Tibial nerve (tissue), 4 donors: ENCODE results near the gene MYO15B.

ENCODE experiments used
- EP300 ChIP-seq, 2 donors: sonication (generic); formaldehyde crosslinking; IDR thresholded peaks; one replicate each; pipeline ENCODE4 v1.6.1; 2017; ENCODE audit warnings: antibody characterized with exemption in 2 of 2, mild to moderate bottlenecking in 1 of 2
- POLR2A ChIP-seq, 2 donors: fragments of 450-650 bp; IDR thresholded peaks; one replicate each; pipeline ENCODE4 v1.6.1; 2017; ENCODE audit warnings: antibody characterized with exemption in 2 of 2, mild to moderate bottlenecking in 2 of 2, moderate library complexity in 2 of 2
- TF ChIP-seq, protein P1 (sequence below), 5 experiments: fragments of 200-600 bp in 3 of 5; fragments of 450-650 bp in 2 of 5; sonication (generic) in 3 of 5; IDR thresholded peaks; one replicate each; pipeline ENCODE4 v1.5.1; 2016 to 2019; ENCODE audit warnings: antibody characterized with exemption in 5 of 5, mild to moderate bottlenecking in 3 of 5, moderate library complexity in 2 of 5

GRCh38 chr17:75642784-75643642 lies 55.4 kb downstream of the MYO15B start:
- TF ChIP-seq, protein P1, sequence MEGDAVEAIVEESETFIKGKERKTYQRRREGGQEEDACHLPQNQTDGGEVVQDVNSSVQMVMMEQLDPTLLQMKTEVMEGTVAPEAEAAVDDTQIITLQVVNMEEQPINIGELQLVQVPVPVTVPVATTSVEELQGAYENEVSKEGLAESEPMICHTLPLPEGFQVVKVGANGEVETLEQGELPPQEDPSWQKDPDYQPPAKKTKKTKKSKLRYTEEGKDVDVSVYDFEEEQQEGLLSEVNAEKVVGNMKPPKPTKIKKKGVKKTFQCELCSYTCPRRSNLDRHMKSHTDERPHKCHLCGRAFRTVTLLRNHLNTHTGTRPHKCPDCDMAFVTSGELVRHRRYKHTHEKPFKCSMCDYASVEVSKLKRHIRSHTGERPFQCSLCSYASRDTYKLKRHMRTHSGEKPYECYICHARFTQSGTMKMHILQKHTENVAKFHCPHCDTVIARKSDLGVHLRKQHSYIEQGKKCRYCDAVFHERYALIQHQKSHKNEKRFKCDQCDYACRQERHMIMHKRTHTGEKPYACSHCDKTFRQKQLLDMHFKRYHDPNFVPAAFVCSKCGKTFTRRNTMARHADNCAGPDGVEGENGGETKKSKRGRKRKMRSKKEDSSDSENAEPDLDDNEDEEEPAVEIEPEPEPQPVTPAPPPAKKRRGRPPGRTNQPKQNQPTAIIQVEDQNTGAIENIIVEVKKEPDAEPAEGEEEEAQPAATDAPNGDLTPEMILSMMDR (IDR thresholded peaks at IDR 0.05): no peak
- TF ChIP-seq POLR2A (IDR thresholded peaks at IDR 0.05) (no peak), EP300 (IDR thresholded peaks at IDR 0.05) (no peak)
